IMR-90 (cell line): ENCODE data around the gene STK17A. TPM values are rescaled to one million over a fixed set of nuclear protein-coding genes. Genes with fewer than 3 reads are reported as not detected.

Experiments used
- ATAC-seq: fragments of 200-7000 bp; cut with Tn5 transposase; 2 replicates; pipeline ENCODE4 v1.9.1; 2020; ENCODE audit warnings: low read depth, mild to moderate bottlenecking, moderate library complexity
- BruUV-seq: library from RNA; stranded (reverse); fragments of 400-500 nt; replicated peaks from 2 replicates; lab custom pipeline; 2021; lab: Mats Ljungman, UMichigan
- CTCF ChIA-PET: fragments of 300-600 bp; formaldehyde crosslinking; extraction: SDS; loops from one replicate; lab custom pipeline; 2021; ENCODE audit warnings: antibody characterized with exemption; lab: Yijun Ruan, JAX
- POLR2A ChIA-PET: fragments of 300-600 bp; sonication (Branson Sonifier 250); formaldehyde crosslinking; loops from one replicate; lab custom pipeline; 2022; ENCODE audit warnings: antibody characterized with exemption; ENCODE audit not compliant: unreplicated experiment; lab: Charles Lee
- DNase-seq: peaks from one replicate; pipeline ENCODE4 v3.0.0; 2013
- H2AFZ ChIP-seq: replicated peaks from 2 replicates; pipeline ENCODE3; 2013; ENCODE audit warnings: low read length, mild to moderate bottlenecking; ENCODE audit not compliant: poor library complexity
- H2AK5ac ChIP-seq: 2 replicates; pipeline ENCODE4 v1.6.1; 2013; ENCODE audit warnings: low read depth, low read length, inconsistent platforms
- H2AK9ac ChIP-seq: replicated peaks from 2 replicates; pipeline ENCODE3; 2013; ENCODE audit warnings: mild to moderate bottlenecking, low read depth, low read length, moderate library complexity; ENCODE audit not compliant: poor library complexity
- H2BK120ac ChIP-seq: 2 replicates; pipeline ENCODE4 v1.6.1; 2013; ENCODE audit warnings: low read depth, low read length, inconsistent platforms
- H2BK15ac ChIP-seq: 3 replicates; pipeline ENCODE4 v1.6.1; 2013; ENCODE audit warnings: low read depth, low read length, inconsistent platforms
- H2BK20ac ChIP-seq: 2 replicates; pipeline ENCODE4 v1.6.1; 2013; ENCODE audit warnings: low read depth, mild to moderate bottlenecking, inconsistent platforms, low read length, moderate library complexity
- H2BK5ac ChIP-seq: 2 replicates; pipeline ENCODE4 v1.6.1; 2013; ENCODE audit warnings: mild to moderate bottlenecking, low read depth, low read length, inconsistent platforms; ENCODE audit not compliant: poor library complexity, severe bottlenecking
- H3K14ac ChIP-seq: replicated peaks from 2 replicates; pipeline ENCODE4 v1.6.1; 2013; ENCODE audit warnings: low read depth, low read length, inconsistent platforms
- H3K18ac ChIP-seq: 2 replicates; pipeline ENCODE4 v1.6.1; 2013; ENCODE audit warnings: low read depth, low read length, control low read depth
- H3K23ac ChIP-seq: 2 replicates; pipeline ENCODE4 v1.6.1; 2013; ENCODE audit warnings: low read depth, low read length, inconsistent platforms
- H3K27ac ChIP-seq: 2 replicates; pipeline ENCODE4 v1.5.1; 2013; ENCODE audit warnings: mild to moderate bottlenecking, control low read depth, low read length; ENCODE audit not compliant: insufficient read depth
- H3K27me3 ChIP-seq: 2 replicates; pipeline ENCODE4 v1.6.1; 2013; ENCODE audit warnings: low read length; ENCODE audit not compliant: control insufficient read depth, insufficient read depth
- H3K36me3 ChIP-seq: 2 replicates; pipeline ENCODE4 v1.6.1; 2013; ENCODE audit warnings: low read length, mixed read lengths; ENCODE audit not compliant: control insufficient read depth, insufficient read depth
- H3K4ac ChIP-seq: 2 replicates; pipeline ENCODE4 v1.6.1; 2013; ENCODE audit warnings: low read depth, low read length, inconsistent platforms
- H3K4me1 ChIP-seq: 2 replicates; pipeline ENCODE4 v1.6.1; 2013; ENCODE audit warnings: low read length, mixed read lengths; ENCODE audit not compliant: control insufficient read depth, insufficient read depth
- H3K4me2 ChIP-seq: 2 replicates; pipeline ENCODE4 v1.6.1; 2013; ENCODE audit warnings: low read depth, mild to moderate bottlenecking, control low read depth, low read length, moderate library complexity
- H3K4me3 ChIP-seq: 2 replicates; pipeline ENCODE4 v1.5.1; 2013; ENCODE audit warnings: low read depth, mild to moderate bottlenecking, control low read depth, low read length, moderate library complexity; ENCODE audit not compliant: insufficient read depth
- H3K56ac ChIP-seq: 2 replicates; pipeline ENCODE4 v1.6.1; 2013; ENCODE audit warnings: low read length, inconsistent platforms; ENCODE audit not compliant: insufficient read depth; ENCODE audit errors: extremely low read depth
- H3K79me1 ChIP-seq, 2 experiments: 2 replicates each; pipeline ENCODE4 v1.6.1; 2013; ENCODE audit warnings: low read length in 2 of 2, inconsistent platforms in 1 of 2, low read depth in 1 of 2
- H3K9ac ChIP-seq: 2 replicates; pipeline ENCODE4 v1.6.1; 2013; ENCODE audit warnings: low read depth, low read length, control low read depth
- H3K9me1 ChIP-seq: 2 replicates; pipeline ENCODE4 v1.6.1; 2013; ENCODE audit warnings: low read length, inconsistent platforms; ENCODE audit not compliant: insufficient read depth
- H3K9me3 ChIP-seq: 2 replicates; pipeline ENCODE4 v1.6.1; 2013; ENCODE audit warnings: low read length; ENCODE audit not compliant: control insufficient read depth, insufficient read depth
- H4K20me1 ChIP-seq: 2 replicates; pipeline ENCODE4 v1.6.1; 2013; ENCODE audit warnings: low read length, inconsistent platforms; ENCODE audit not compliant: insufficient read depth
- H4K5ac ChIP-seq: 2 replicates; pipeline ENCODE4 v1.6.1; 2013; ENCODE audit warnings: mild to moderate bottlenecking, low read depth, low read length, control low read depth
- H4K8ac ChIP-seq, 2 experiments: 2 replicates each; pipeline ENCODE4 v1.6.1; 2013; ENCODE audit warnings: low read depth in 2 of 2, low read length in 2 of 2, control low read depth in 1 of 2, inconsistent platforms in 1 of 2
- H4K91ac ChIP-seq: 2 replicates; pipeline ENCODE4 v1.6.1; 2013; ENCODE audit warnings: low read depth, low read length, inconsistent platforms; ENCODE audit not compliant: insufficient read depth
- BHLHE40 ChIP-seq: fragments of 150-350 bp; IDR thresholded peaks from 2 replicates; pipeline ENCODE4 v1.6.1; 2016; ENCODE audit warnings: mild to moderate bottlenecking, low read depth, low read length
- CEBPB ChIP-seq: IDR thresholded peaks from 2 replicates; pipeline ENCODE4 v1.6.1; 2012; ENCODE audit warnings: low read depth, low read length, improper control_type of control experiment
- CHD1 ChIP-seq: IDR thresholded peaks from 2 replicates; pipeline ENCODE4 v1.6.1; 2012; ENCODE audit warnings: low read depth, low read length, improper control_type of control experiment
- CTCF ChIP-seq: conservative IDR thresholded peaks from 2 replicates; pipeline ENCODE4 v1.5.1; 2012; ENCODE audit warnings: mild to moderate bottlenecking, low read depth, low read length, improper control_type of control experiment
- ELK1 ChIP-seq: fragments of 150-350 bp; IDR thresholded peaks from 2 replicates; pipeline ENCODE4 v1.6.1; 2016; ENCODE audit warnings: low read depth, mild to moderate bottlenecking, low read length, moderate library complexity, borderline replicate concordance
- FOS ChIP-seq: fragments of 150-350 bp; IDR thresholded peaks from 2 replicates; pipeline ENCODE4 v1.6.1; 2016; ENCODE audit warnings: low read depth, low read length
- MAFK ChIP-seq: IDR thresholded peaks from 2 replicates; pipeline ENCODE4 v1.6.1; 2012; ENCODE audit warnings: low read depth, low read length, improper control_type of control experiment
- MAZ ChIP-seq: IDR thresholded peaks from 2 replicates; pipeline ENCODE4 v1.6.1; 2012; ENCODE audit warnings: low read depth, mild to moderate bottlenecking, low read length, improper control_type of control experiment, moderate library complexity, borderline replicate concordance
- MXI1 ChIP-seq: IDR thresholded peaks from 2 replicates; pipeline ENCODE4 v1.6.1; 2012; ENCODE audit warnings: low read depth, mild to moderate bottlenecking, low read length, moderate library complexity, borderline replicate concordance
- NFE2L2 ChIP-seq: fragments of 150-350 bp; IDR thresholded peaks from 2 replicates; pipeline ENCODE4 v1.6.1; 2016; ENCODE audit warnings: low read depth, mild to moderate bottlenecking, low read length
- POLR2A ChIP-seq: IDR thresholded peaks from 2 replicates; pipeline ENCODE4 v1.6.1; 2012; ENCODE audit warnings: mild to moderate bottlenecking, low read depth, low read length
- RAD21 ChIP-seq: IDR thresholded peaks from 2 replicates; pipeline ENCODE4 v1.6.1; 2012; ENCODE audit warnings: low read length, improper control_type of control experiment
- RCOR1 ChIP-seq: IDR thresholded peaks from 2 replicates; pipeline ENCODE4 v1.6.1; 2012; ENCODE audit warnings: mild to moderate bottlenecking, low read length, improper control_type of control experiment; ENCODE audit not compliant: insufficient replicate concordance
- RFX5 ChIP-seq: IDR thresholded peaks from 2 replicates; pipeline ENCODE4 v1.8.0; 2012; ENCODE audit warnings: low read depth, mild to moderate bottlenecking, low read length, moderate library complexity
- SMC3 ChIP-seq: fragments of 150-350 bp; IDR thresholded peaks from 2 replicates; pipeline ENCODE4 v1.6.1; 2016; ENCODE audit warnings: low read depth, mild to moderate bottlenecking, antibody characterized with exemption, low read length, moderate library complexity
- USF2 ChIP-seq: fragments of 150-350 bp; IDR thresholded peaks from 2 replicates; pipeline ENCODE4 v1.6.1; 2017; ENCODE audit warnings: mild to moderate bottlenecking, antibody characterized with exemption, low read length, low read depth
- WGBS, 2 experiments: methylation state at CpG; one replicate each; pipeline versions ENCODE4 v1.1.5 to v1.1.7; 2013; ENCODE audit warnings: missing lambda C conversion rate in 2 of 2; ENCODE audit not compliant: insufficient read length in 1 of 2; ENCODE audit errors: extremely low coverage in 2 of 2; 5-methylcytosine and 5-hydroxymethylcytosine counted together
- dilution Hi-C: fragments of 300-500 bp; cut with HindIII; formaldehyde crosslinking; loops from one replicate; pipeline ENCODE4 v1.14.3; 2018; ENCODE audit warnings: low sequenced_read_pairs; ENCODE audit not compliant: unreplicated experiment
- in situ Hi-C: fragments of 300-500 bp; cut with MboI; formaldehyde crosslinking; loops from 3 replicates; pipeline ENCODE4 v1.14.3; 2019; ENCODE audit warnings: low sequenced_read_pairs, inconsistent platforms, mixed read lengths
- intact Hi-C: fragments of 100-400 bp; cut with micrococcal nuclease; formaldehyde crosslinking; loops from 2 replicates; pipeline ENCODE4 v1.10.0; 2022
- polyA plus RNA-seq, 3 experiments: library from polyadenylated mRNA; depleted of rRNA; stranded (reverse); fragments of >200 nt; gene quantifications; 2 replicates each; pipeline ENCODE4 v1.2.3, GENCODE V29; 2012; ENCODE audit warnings: low replicate concordance in 1 of 3
- total RNA-seq: library from RNA; depleted of rRNA; stranded (reverse); fragments of >200 nt; gene quantifications from 2 replicates; pipeline ENCODE4 v1.2.3, GENCODE V29; 2012

STK17A gene
- total and polyA plus RNA-seq, 2 of the 4 experiments (the other 2 are of a cell fraction) = 40.5 to 50.5 TPM

- Histone ChIP-seq H3K4ac (peak overlapping the region; percentile 88), H3K36me3 (peaks cover 3% of the 10 kb centered on the region; the same call in 1 of the 2 replicates), H3K4me1 (peaks cover 11% of the 10 kb centered on the region), H3K56ac (no peak overlapping the region), H2BK15ac (peak overlapping the region; percentile 90; the same call in 2 of the 3 replicates), H3K9ac (no peak overlapping the region), H2AK9ac (no peak overlapping the region), H3K23ac (peak overlapping the region; percentile 70), H3K27me3 (no peaks in the 10 kb centered on the region), H4K20me1 (no peaks in the 10 kb centered on the region), H3K9me3 (no peaks in the 10 kb centered on the region), H3K4me3 (no peak overlapping the region), H2BK120ac (peak overlapping the region; percentile 87), H4K5ac (peak overlapping the region; percentile 93; the same call in 1 of the 2 replicates), H3K18ac (peak overlapping the region; percentile 95; the same call in 1 of the 2 replicates), H3K27ac (peak overlapping the region; percentile 47; the same call in 1 of the 2 replicates), H4K91ac (peak overlapping the region; percentile 71), H3K79me1 (peaks cover 32 to 59% of the 10 kb centered on the region in 2 experiments), H2AFZ (no peak overlapping the region), H2BK5ac (peak overlapping the region; percentile 91), H4K8ac (peak overlapping the region; percentile 72 to 75), H3K14ac (peak overlapping the region; percentile 82), H3K4me2 (no peak overlapping the region), H2BK20ac (peak overlapping the region; percentile 94), H3K9me1 (peaks cover 5% of the 10 kb centered on the region), H2AK5ac (peak overlapping the region; percentile 81)
- POLR2A ChIA-PET = no interaction called here
- intact Hi-C loops = no loop called here
- dilution Hi-C loops = no loop called here
- 100% methylated on average over 1 of the region's 2 CpGs; no CpG with 5 or more reads in 1 of the 2 experiments for WGBS, 2 experiments
- BruUV-seq = no TSS peak
- in situ Hi-C loops = no loop called here
- ATAC-seq (no peak), DNase-seq (no peak)
- CTCF ChIA-PET = interaction anchor here (1.2 kb wide), 1 partner anchor 78 kb away, joined by 3 read pairs; the partner anchor contains the start of gene STK17A
- TF ChIP-seq CHD1 = no peak
- no peak for TF ChIP-seq RFX5
- TF ChIP-seq RCOR1 = no peak
- no peak for TF ChIP-seq MAZ
- TF ChIP-seq POLR2A = no peak
- no peak for TF ChIP-seq MAFK
- TF ChIP-seq ELK1 = no peak
- no peak for TF ChIP-seq NFE2L2
- no peak for TF ChIP-seq RAD21
- no peak for TF ChIP-seq BHLHE40
- TF ChIP-seq SMC3 = no peak
- no peak for TF ChIP-seq CTCF
- no peak for TF ChIP-seq CEBPB
- no peak for TF ChIP-seq USF2
- no peak for TF ChIP-seq MXI1
- no peak for TF ChIP-seq FOS
Observed at GRCh38 chr7:43660141-43660540, 77.2 kb downstream of the STK17A start.
